ENCODE results near the gene DEDD2.

GRCh38 chr19:42249769-42250168, 32.3 kb upstream of the DEDD2 start:
- TF ChIP-seq POLR2A (IDR thresholded peaks at IDR 0.05; ENCODE audit: low read depth, low read length), result no peak
- no peak for TF ChIP-seq TAF1 (IDR thresholded peaks at IDR 0.05; ENCODE audit: borderline replicate concordance, low read depth, low read length)

All from GM12892 (cell line).